Endothelial cell of umbilical vein (primary cell): Measurements from ENCODE around the gene ADCY9. TPM values are rescaled to one million over a fixed set of nuclear protein-coding genes. Genes with fewer than 3 reads are reported as not detected.

Experiments used
- BruUV-seq: library from RNA; stranded (reverse); fragments of 400-500 nt; replicated peaks from 2 replicates; lab custom pipeline; 2021; lab: Mats Ljungman, UMichigan
- CTCF ChIA-PET: fragments of 300-600, 350-600 bp; sonication (Branson Sonifier 250); formaldehyde crosslinking; loops from one replicate; lab custom pipeline; 2021; ENCODE audit warnings: antibody characterized with exemption, inconsistent platforms; lab: Charles Lee
- POLR2A ChIA-PET: fragments of 300-600, 350-600 bp; sonication (Branson Sonifier 250); formaldehyde crosslinking; loops from one replicate; lab custom pipeline; 2021; ENCODE audit warnings: antibody characterized with exemption, inconsistent platforms; lab: Charles Lee
- DNase-seq: peaks from one replicate; pipeline ENCODE4 v3.0.0-alpha.2; 2011; ENCODE audit warnings: low read depth, low spot score
- FAIRE-seq: peaks from 2 replicates; lab custom pipeline; 2011; peaks lifted over from hg19 to GRCh38; lab: Jason Lieb, UNC
- H2AFZ ChIP-seq: 2 replicates; pipeline ENCODE4 v1.6.0; 2012; ENCODE audit warnings: low read depth, low read length, control low read depth, inconsistent platforms
- H3K27ac ChIP-seq: 2 replicates; pipeline ENCODE4 v1.5.1; 2011; ENCODE audit warnings: low read depth, mild to moderate bottlenecking, control low read depth, low read length, moderate library complexity; ENCODE audit not compliant: insufficient read depth
- H3K27me3 ChIP-seq, 2 experiments: 2 replicates each; pipeline versions ENCODE4 v1.6.0 to v1.6.1; 2011; ENCODE audit warnings: low read length in 2 of 2, mixed read lengths in 1 of 2; ENCODE audit not compliant: control insufficient read depth in 2 of 2, insufficient read depth in 2 of 2
- H3K36me3 ChIP-seq, 2 experiments: 2 replicates in 1 of 2; 3 replicates in 1 of 2; pipeline ENCODE4 v1.5.1; 2011; ENCODE audit warnings: low read length in 2 of 2, mild to moderate bottlenecking in 1 of 2, moderate library complexity in 1 of 2; ENCODE audit not compliant: control insufficient read depth in 2 of 2, insufficient read depth in 2 of 2; ENCODE audit errors: extremely low read depth in 1 of 2
- H3K4me1 ChIP-seq: 3 replicates; pipeline ENCODE4 v1.5.1; 2011; ENCODE audit warnings: mild to moderate bottlenecking, low read length; ENCODE audit not compliant: control insufficient read depth, insufficient read depth; ENCODE audit errors: extremely low read depth
- H3K4me2 ChIP-seq: 2 replicates; pipeline ENCODE4 v1.6.1; 2011; ENCODE audit warnings: low read length, control low read depth, mixed read lengths; ENCODE audit not compliant: insufficient read depth
- H3K4me3 ChIP-seq, 3 experiments: fragments of 200-600 bp in 1 of 3; sonication (generic), shearing (Covaris generic) in 1 of 3; replicated peaks in 1 of 3; 2 replicates each; pipeline ENCODE4 v1.5.1; 2011 to 2016; ENCODE audit warnings: control low read depth in 3 of 3, low read length in 3 of 3, mild to moderate bottlenecking in 2 of 3, inconsistent platforms in 1 of 3, low read depth in 1 of 3, moderate library complexity in 1 of 3; ENCODE audit not compliant: insufficient read depth in 1 of 3
- H3K79me2 ChIP-seq: 2 replicates; pipeline ENCODE4 v1.6.0; 2012; ENCODE audit warnings: low read length, inconsistent platforms; ENCODE audit not compliant: control insufficient read depth, insufficient read depth
- H3K9ac ChIP-seq: replicated peaks from 2 replicates; pipeline ENCODE3; 2011; ENCODE audit warnings: low read length, control low read depth; ENCODE audit not compliant: insufficient read depth; ENCODE audit errors: extremely low read depth
- H3K9me1 ChIP-seq: replicated peaks from 3 replicates; pipeline ENCODE4 v1.6.0; 2011; ENCODE audit warnings: mild to moderate bottlenecking, low read length; ENCODE audit not compliant: control insufficient read depth, insufficient read depth; ENCODE audit errors: extremely low read depth
- H3K9me3 ChIP-seq: replicated peaks from 2 replicates; pipeline ENCODE4 v1.5.1; 2012; ENCODE audit warnings: low read length, inconsistent platforms; ENCODE audit not compliant: control insufficient read depth, insufficient read depth
- H4K20me1 ChIP-seq: replicated peaks from 2 replicates; pipeline ENCODE3; 2011; ENCODE audit warnings: mild to moderate bottlenecking, low read length; ENCODE audit not compliant: control insufficient read depth, insufficient read depth; ENCODE audit errors: extremely low read depth
- EZH2 ChIP-seq: IDR thresholded peaks from 2 replicates; pipeline ENCODE4 v1.6.1; 2012; ENCODE audit warnings: borderline replicate concordance, low read depth, mild to moderate bottlenecking, moderate library complexity, low read length, inconsistent platforms; ENCODE audit not compliant: severe bottlenecking
- FOS ChIP-seq: IDR thresholded peaks from 2 replicates; pipeline ENCODE4 v1.6.1; 2011; ENCODE audit warnings: mild to moderate bottlenecking, low read length, moderate library complexity, borderline replicate concordance; ENCODE audit not compliant: insufficient read depth
- GATA2 ChIP-seq: IDR thresholded peaks from 2 replicates; pipeline ENCODE4 v1.7.0; 2011; ENCODE audit warnings: low read depth, mild to moderate bottlenecking, moderate library complexity, mixed read lengths, low read length; ENCODE audit not compliant: insufficient read length, insufficient read depth
- JUN ChIP-seq: IDR thresholded peaks from 2 replicates; pipeline ENCODE4 v1.6.1; 2011; ENCODE audit warnings: borderline replicate concordance, low read depth; ENCODE audit not compliant: insufficient read length, insufficient read depth
- MYC ChIP-seq: IDR thresholded peaks from one replicate; pipeline ENCODE4 v1.6.1; 2011; ENCODE audit warnings: mild to moderate bottlenecking, low read depth, low read length
- POLR2A ChIP-seq: IDR thresholded peaks from 2 replicates; pipeline ENCODE4 v1.6.1; 2012; ENCODE audit warnings: low read depth, mild to moderate bottlenecking, control low read depth, low read length
- POLR2AphosphoS5 ChIP-seq: IDR thresholded peaks from 2 replicates; pipeline ENCODE4 v1.6.1; 2012; ENCODE audit warnings: low read depth, mild to moderate bottlenecking, control low read depth, low read length, moderate library complexity; ENCODE audit not compliant: insufficient read depth
- dilution Hi-C: fragments of 300-500 bp; cut with MboI; formaldehyde crosslinking; loops from one replicate; pipeline ENCODE4 v1.15.0; 2019; ENCODE audit warnings: low sequenced_read_pairs; ENCODE audit not compliant: extremely low pct_ligation_motif_present
- intact Hi-C: fragments of 100-400 bp; cut with micrococcal nuclease; formaldehyde crosslinking; loops from one replicate; pipeline ENCODE4 v1.10.0; 2022
- polyA plus RNA-seq, 4 experiments: library from polyadenylated mRNA; depleted of rRNA in 3 of 4; stranded (reverse) in 3 of 4; unstranded in 1 of 4; fragments of >200 nt; gene quantifications; 2 replicates each; pipeline versions ENCODE4 v1.2.1 to v1.2.3, GENCODE V29; 2011 to 2012; ENCODE audit warnings: missing spikeins in 1 of 4
- total RNA-seq: library from RNA; stranded (reverse); gene quantifications from 2 replicates; pipeline ENCODE4 v1.2.3, GENCODE V29; 2021
- TF ChIP-seq, protein P1 (sequence below), 2 donors: IDR thresholded peaks; 1 replicate in 1 of 2; 2 replicates in 1 of 2; pipeline ENCODE4 v1.5.1; 2011; ENCODE audit warnings: low read length in 2 of 2, mild to moderate bottlenecking in 2 of 2, moderate library complexity in 2 of 2, control low read depth in 1 of 2, inconsistent platforms in 1 of 2, low read depth in 1 of 2; ENCODE audit not compliant: insufficient read depth in 1 of 2; ENCODE audit errors: extremely low read depth in 1 of 2
- TF ChIP-seq, protein P2 (sequence below): IDR thresholded peaks from 2 replicates; pipeline ENCODE4 v1.6.1; 2011; ENCODE audit not compliant: insufficient read depth, insufficient read length

ADCY9 gene
- total and polyA plus RNA-seq, 2 donors (not counting 3 experiments of a cell fraction or from before 2014, with no cell fraction given): 6.8 to 14.0 TPM

DNA sequence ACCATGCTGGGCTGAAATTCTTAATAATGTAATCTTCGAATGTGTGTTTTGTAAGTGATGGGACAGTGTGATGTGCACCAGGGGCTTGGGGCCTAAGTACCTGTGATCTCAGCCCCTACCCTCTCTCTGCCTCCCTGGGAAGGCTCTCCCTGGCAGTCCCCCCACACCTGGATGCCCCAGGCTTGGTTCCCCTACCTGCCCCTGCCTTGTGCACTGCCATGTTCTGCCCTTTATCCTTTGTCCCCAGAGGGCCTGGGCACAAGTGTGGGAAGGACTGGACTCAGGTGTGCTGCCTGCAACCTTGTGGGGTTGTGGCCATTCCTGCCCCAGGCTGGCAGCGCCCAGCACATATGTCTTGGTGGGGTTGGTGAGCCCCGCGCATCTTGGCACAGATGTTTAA, 180.3 kb downstream of the ADCY9 start:
- FAIRE-seq (no peak), DNase-seq (no peak)
- no TSS peak for BruUV-seq
- ChIA-PET POLR2A (no interaction called here), CTCF (interaction anchor here (2.2 kb wide), 1 partner anchor 16 kb away, joined by 5 read pairs; no protein-coding TSS in a partner anchor)
- H3K27ac ChIP-seq: no peak overlapping the region
- H3K79me2 ChIP-seq: no peaks in the 10 kb centered on the region
- H3K27me3 ChIP-seq: peaks cover 0 to 2% of the 10 kb centered on the region in 2 experiments
- H3K4me3 ChIP-seq: no peak overlapping the region
- intact Hi-C loops: no loop called here
- H4K20me1 ChIP-seq: no peaks in the 10 kb centered on the region
- H3K9me3 ChIP-seq: no peaks in the 10 kb centered on the region
- H3K4me1 ChIP-seq: peaks cover 3% of the 10 kb centered on the region
- no peaks in the 10 kb centered on the region for H3K9me1 ChIP-seq
- TF ChIP-seq, protein P1, sequence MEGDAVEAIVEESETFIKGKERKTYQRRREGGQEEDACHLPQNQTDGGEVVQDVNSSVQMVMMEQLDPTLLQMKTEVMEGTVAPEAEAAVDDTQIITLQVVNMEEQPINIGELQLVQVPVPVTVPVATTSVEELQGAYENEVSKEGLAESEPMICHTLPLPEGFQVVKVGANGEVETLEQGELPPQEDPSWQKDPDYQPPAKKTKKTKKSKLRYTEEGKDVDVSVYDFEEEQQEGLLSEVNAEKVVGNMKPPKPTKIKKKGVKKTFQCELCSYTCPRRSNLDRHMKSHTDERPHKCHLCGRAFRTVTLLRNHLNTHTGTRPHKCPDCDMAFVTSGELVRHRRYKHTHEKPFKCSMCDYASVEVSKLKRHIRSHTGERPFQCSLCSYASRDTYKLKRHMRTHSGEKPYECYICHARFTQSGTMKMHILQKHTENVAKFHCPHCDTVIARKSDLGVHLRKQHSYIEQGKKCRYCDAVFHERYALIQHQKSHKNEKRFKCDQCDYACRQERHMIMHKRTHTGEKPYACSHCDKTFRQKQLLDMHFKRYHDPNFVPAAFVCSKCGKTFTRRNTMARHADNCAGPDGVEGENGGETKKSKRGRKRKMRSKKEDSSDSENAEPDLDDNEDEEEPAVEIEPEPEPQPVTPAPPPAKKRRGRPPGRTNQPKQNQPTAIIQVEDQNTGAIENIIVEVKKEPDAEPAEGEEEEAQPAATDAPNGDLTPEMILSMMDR (IDR thresholded peaks at IDR 0.05; ENCODE audit: extremely low read depth in 1 of 2, insufficient read depth in 1 of 2, low read depth in 1 of 2, low read length in 2 of 2): no peak
- TF ChIP-seq GATA2 (no peak), MYC (no peak), JUN (no peak), EZH2 (no peak), POLR2A (no peak), POLR2AphosphoS5 (no peak), FOS (no peak)
- TF ChIP-seq, protein P2, sequence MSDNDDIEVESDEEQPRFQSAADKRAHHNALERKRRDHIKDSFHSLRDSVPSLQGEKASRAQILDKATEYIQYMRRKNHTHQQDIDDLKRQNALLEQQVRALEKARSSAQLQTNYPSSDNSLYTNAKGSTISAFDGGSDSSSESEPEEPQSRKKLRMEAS: no peak
- no peaks in the 10 kb centered on the region for H3K36me3 ChIP-seq
- H2AFZ ChIP-seq: no peak overlapping the region
- dilution Hi-C loops: no loop called here
- no peak overlapping the region for H3K4me2 ChIP-seq
- no peak overlapping the region for H3K9ac ChIP-seq
